Muscle layer of duodenum (tissue), 2 donors: Measurements from ENCODE around the gene ROBO1.

Experiments used
- H3K27ac ChIP-seq: one replicate; pipeline ENCODE4 v1.7.0; 2013; ENCODE audit warnings: mild to moderate bottlenecking, low read length
- H3K27me3 ChIP-seq: one replicate; pipeline ENCODE4 v1.7.0; 2013; ENCODE audit warnings: low read depth, mild to moderate bottlenecking, control low read depth, low read length
- H3K36me3 ChIP-seq, 2 donors: one replicate each; pipeline ENCODE4 v1.7.0; 2013; ENCODE audit warnings: low read length in 2 of 2, control low read depth in 1 of 2, mild to moderate bottlenecking in 1 of 2; ENCODE audit not compliant: insufficient read depth in 2 of 2, control insufficient read depth in 1 of 2
- H3K4me1 ChIP-seq, 2 donors: one replicate each; pipeline ENCODE4 v1.7.0; 2013; ENCODE audit warnings: low read length in 2 of 2, mild to moderate bottlenecking in 2 of 2, control low read depth in 1 of 2, moderate library complexity in 1 of 2; ENCODE audit not compliant: insufficient read depth in 2 of 2, control insufficient read depth in 1 of 2
- H3K4me3 ChIP-seq, 2 donors: one replicate each; pipeline ENCODE4 v1.7.0; 2013; ENCODE audit warnings: low read length in 2 of 2, low read depth in 1 of 2, mild to moderate bottlenecking in 1 of 2
- H3K9me3 ChIP-seq, 2 donors: one replicate each; pipeline ENCODE4 v1.7.0; 2013; ENCODE audit warnings: low read length in 2 of 2, control low read depth in 1 of 2, mild to moderate bottlenecking in 1 of 2; ENCODE audit not compliant: control insufficient read depth in 1 of 2
- donor health status: healthy.

Gene ROBO1

GRCh38 chr3:79606414-79606813 lies 161.4 kb downstream of the ROBO1 start:
- Histone ChIP-seq H3K36me3 (no peaks in the 10 kb centered on the region), H3K9me3 (no peaks in the 10 kb centered on the region), H3K27me3 (no peaks in the 10 kb centered on the region), H3K4me3 (no peak overlapping the region), H3K4me1 (no peaks in the 10 kb centered on the region), H3K27ac (no peak overlapping the region)

GRCh38 chr3:79604681-79605080 lies 163.1 kb downstream of the ROBO1 start:
- H3K36me3 ChIP-seq: no peaks in the 10 kb centered on the region
- H3K4me3 ChIP-seq: no peak overlapping the region
- H3K9me3 ChIP-seq: no peaks in the 10 kb centered on the region
- H3K27me3 ChIP-seq: no peaks in the 10 kb centered on the region
- H3K27ac ChIP-seq: no peak overlapping the region
- no peaks in the 10 kb centered on the region for H3K4me1 ChIP-seq

- H3K9me3 ChIP-seq: no peaks in the 10 kb centered on the region
Measured at GRCh38 chr3:79602385-79602784, 165.4 kb downstream of the ROBO1 start.

GRCh38 chr3:79598594-79598993 lies 169.2 kb downstream of the ROBO1 start:
- Histone ChIP-seq H3K36me3 (no peaks in the 10 kb centered on the region), H3K27ac (no peak overlapping the region), H3K27me3 (no peaks in the 10 kb centered on the region), H3K4me3 (no peak overlapping the region), H3K9me3 (no peaks in the 10 kb centered on the region), H3K4me1 (no peaks in the 10 kb centered on the region)

More at GRCh38 chr3:79602385-79602784, 165.4 kb downstream of the ROBO1 start:
- Histone ChIP-seq H3K27ac (no peak overlapping the region), H3K4me1 (no peaks in the 10 kb centered on the region), H3K27me3 (no peaks in the 10 kb centered on the region), H3K4me3 (no peak overlapping the region), H3K36me3 (no peaks in the 10 kb centered on the region)

GRCh38 chr3:79597709-79598108 lies 170.1 kb downstream of the ROBO1 start:
- Histone ChIP-seq H3K4me1 (no peaks in the 10 kb centered on the region), H3K36me3 (no peaks in the 10 kb centered on the region), H3K27ac (no peak overlapping the region), H3K4me3 (no peak overlapping the region), H3K9me3 (no peaks in the 10 kb centered on the region), H3K27me3 (no peaks in the 10 kb centered on the region)

GRCh38 chr3:79587150-79587549 lies 180.6 kb downstream of the ROBO1 start:
- no peaks in the 10 kb centered on the region for H3K27me3 ChIP-seq
- H3K4me1 ChIP-seq: no peaks in the 10 kb centered on the region
- no peak overlapping the region for H3K4me3 ChIP-seq
- no peaks in the 10 kb centered on the region for H3K36me3 ChIP-seq
- no peaks in the 10 kb centered on the region for H3K9me3 ChIP-seq
- no peak overlapping the region for H3K27ac ChIP-seq

GRCh38 chr3:79586232-79586631 lies 181.6 kb downstream of the ROBO1 start:
- Histone ChIP-seq H3K4me3 (no peak overlapping the region), H3K36me3 (no peaks in the 10 kb centered on the region), H3K9me3 (no peaks in the 10 kb centered on the region), H3K4me1 (no peaks in the 10 kb centered on the region), H3K27me3 (no peaks in the 10 kb centered on the region), H3K27ac (no peak overlapping the region)

GRCh38 chr3:79572930-79573329 lies 194.9 kb downstream of the ROBO1 start:
- Histone ChIP-seq H3K4me3 (no peak overlapping the region), H3K4me1 (no peaks in the 10 kb centered on the region), H3K27me3 (no peaks in the 10 kb centered on the region), H3K9me3 (no peaks in the 10 kb centered on the region), H3K27ac (no peak overlapping the region), H3K36me3 (no peaks in the 10 kb centered on the region)

- Histone ChIP-seq H3K27ac (no peak overlapping the region), H3K9me3 (no peaks in the 10 kb centered on the region), H3K27me3 (no peaks in the 10 kb centered on the region), H3K4me3 (no peak overlapping the region), H3K4me1 (no peaks in the 10 kb centered on the region), H3K36me3 (no peaks in the 10 kb centered on the region)
Measured at GRCh38 chr3:79568938-79569337, 198.9 kb downstream of the ROBO1 start.

GRCh38 chr3:79564192-79564591 lies 203.6 kb downstream of the ROBO1 start:
- no peak overlapping the region for H3K27ac ChIP-seq
- H3K27me3 ChIP-seq: no peaks in the 10 kb centered on the region
- H3K4me3 ChIP-seq: no peak overlapping the region
- no peaks in the 10 kb centered on the region for H3K36me3 ChIP-seq
- no peaks in the 10 kb centered on the region for H3K4me1 ChIP-seq
- H3K9me3 ChIP-seq: no peaks in the 10 kb centered on the region

GRCh38 chr3:79560698-79561097 lies 207.1 kb downstream of the ROBO1 start:
- Histone ChIP-seq H3K27ac (no peak overlapping the region), H3K4me3 (no peak overlapping the region), H3K36me3 (no peaks in the 10 kb centered on the region), H3K27me3 (no peaks in the 10 kb centered on the region), H3K4me1 (no peaks in the 10 kb centered on the region), H3K9me3 (no peaks in the 10 kb centered on the region)

GRCh38 chr3:79558943-79559342 lies 208.9 kb downstream of the ROBO1 start:
- no peak overlapping the region for H3K27ac ChIP-seq
- H3K4me3 ChIP-seq: no peak overlapping the region
- H3K9me3 ChIP-seq: no peaks in the 10 kb centered on the region
- no peaks in the 10 kb centered on the region for H3K27me3 ChIP-seq
- no peaks in the 10 kb centered on the region for H3K36me3 ChIP-seq
- no peaks in the 10 kb centered on the region for H3K4me1 ChIP-seq
